ENCODE results near the gene NTSR1. TPM values are rescaled to one million over a fixed set of nuclear protein-coding genes. Genes with fewer than 3 reads are reported as not detected.

The NTSR1 gene
- total RNA-seq, result 0.19 and 0.27 TPM in 2 replicates

GRCh38 chr20:62708591-62709536 lies at the start of gene NTSR1:
NTSR1 (plus strand) TSS chr20:62708836; CDS start chr20:62709208, 372 bp downstream.

GRCh38 chr20:62804627-62805154 lies 96.1 kb downstream of the NTSR1 start, which contains the start of gene OGFR:
OGFR (plus strand) TSS chr20:62804835; CDS start chr20:62804860, 25 bp downstream.

Other genes with a start within 250 kb of the NTSR1 start
- not detected in 2 replicates for gene GATA5, start 232.8 kb upstream of the NTSR1 start, total RNA-seq
- 3.1 and 3.8 TPM in 2 replicates for gene SLCO4A1, start 66.3 kb upstream of the NTSR1 start, total RNA-seq
- gene MRGBP, start 87.6 kb downstream of the NTSR1 start, total RNA-seq, result 19.8 and 22.0 TPM in 2 replicates
- 33.5 and 42.6 TPM in 2 replicates for gene OGFR, start 96.0 kb downstream of the NTSR1 start, total RNA-seq
- gene COL9A3, start 108.2 kb downstream of the NTSR1 start, total RNA-seq, result 0.19 and 0.27 TPM in 2 replicates
- gene TCFL5, start 153.0 kb downstream of the NTSR1 start, total RNA-seq, result 11.4 and 11.9 TPM in 2 replicates
- 32.1 and 44.6 TPM in 2 replicates for gene DIDO1, start 217.7 kb downstream of the NTSR1 start, total RNA-seq
- 40.1 and 42.9 TPM in 2 replicates for gene GID8, start 229.3 kb downstream of the NTSR1 start, total RNA-seq
- 6.6 and 13.8 TPM in 2 replicates for gene SLC17A9, start 243.9 kb downstream of the NTSR1 start, total RNA-seq